ENCODE data around the gene IL22RA1.

GRCh38 chr1:24186993-24187790, 44.3 kb upstream of the IL22RA1 start, which contains the start of gene IFNLR1:
- TF ChIP-seq CTCF (IDR thresholded peaks at IDR 0.05; ENCODE audit: low read length) = no peak
- TF ChIP-seq EZH2 (IDR thresholded peaks at IDR 0.05; ENCODE audit: borderline replicate concordance, low read length) = no peak
